HCT116 (cell line): ENCODE data around the gene GIMAP6. TPM values are rescaled to one million over a fixed set of nuclear protein-coding genes. Genes with fewer than 3 reads are reported as not detected.

Experiments
- ATAC-seq: fragments of 200-7000 bp; cut with Tn5 transposase; 2 replicates; pipeline ENCODE4 v1.9.1; 2020; ENCODE audit warnings: mild to moderate bottlenecking, moderate library complexity
- BruUV-seq: library from RNA; stranded (reverse); fragments of 400-500 nt; replicated peaks from 2 replicates; lab custom pipeline; 2021; lab: Mats Ljungman, UMichigan
- CTCF ChIA-PET: fragments of 300-600 bp; sonication (Branson Sonifier 250); formaldehyde crosslinking; loops from one replicate; lab custom pipeline; 2021; ENCODE audit warnings: antibody characterized with exemption; lab: Charles Lee
- POLR2A ChIA-PET: fragments of 300-600, 350-600 bp; sonication (Branson Sonifier 250); formaldehyde crosslinking; loops from one replicate; lab custom pipeline; 2021; ENCODE audit warnings: antibody characterized with exemption; lab: Charles Lee
- RAD21 ChIA-PET, 2 experiments: fragments of 300-600 bp; sonication (Branson Sonifier 250); formaldehyde crosslinking; loops; one replicate each; lab custom pipeline; 2023; ENCODE audit warnings: low total read pairs in 2 of 2; ENCODE audit not compliant: uncharacterized antibody in 2 of 2, unreplicated experiment in 2 of 2, low non-redundant PET in 1 of 2; lab: Charles Lee
- DNase-seq: peaks from one replicate; pipeline ENCODE4 v3.0.0-alpha.2; 2010; ENCODE audit warnings: low read depth, low spot score
- H2AFZ ChIP-seq: fragments of 200-600 bp; shearing (Covaris generic), sonication (generic); 2 replicates; pipeline ENCODE4 v1.6.1; 2017; ENCODE audit warnings: low read depth, mixed run types, mixed read lengths, antibody characterized with exemption, low read length; ENCODE audit not compliant: poor library complexity, severe bottlenecking
- H3K27ac ChIP-seq: 2 replicates; pipeline ENCODE4 v1.5.1; 2012; ENCODE audit warnings: low read depth, low read length
- H3K27me3 ChIP-seq: fragments of 200-600 bp; sonication (generic); 2 replicates; pipeline ENCODE4 v1.6.1; 2016; ENCODE audit warnings: mixed run types, low read length, mixed read lengths; ENCODE audit not compliant: insufficient read depth
- H3K36me3 ChIP-seq, 2 experiments: fragments of 200-500 bp in 1 of 2; fragments of 200-600 bp in 1 of 2; sonication (Bioruptor generic) in 1 of 2; sonication (generic) in 1 of 2; 2 replicates each; pipeline versions ENCODE4 v1.5.1 to v1.6.1; 2014 to 2016; ENCODE audit warnings: low read length in 2 of 2, inconsistent platforms in 1 of 2, mixed read lengths in 1 of 2, mixed run types in 1 of 2; ENCODE audit not compliant: insufficient read depth in 2 of 2, control insufficient read depth in 1 of 2
- H3K4me1 ChIP-seq, 2 experiments: fragments of 200-600 bp in 1 of 2; sonication (generic) in 1 of 2; 2 replicates each; pipeline versions ENCODE4 v1.5.1 to v1.6.1; 2012 to 2017; ENCODE audit warnings: low read length in 2 of 2, inconsistent platforms in 1 of 2, mild to moderate bottlenecking in 1 of 2, mixed read lengths in 1 of 2, mixed run types in 1 of 2, moderate library complexity in 1 of 2; ENCODE audit not compliant: insufficient read depth in 2 of 2, control insufficient read depth in 1 of 2
- H3K4me2 ChIP-seq: fragments of 200-600 bp; sonication (generic); 2 replicates; pipeline ENCODE4 v1.6.1; 2017; ENCODE audit warnings: mixed run types, low read length, mixed read lengths
- H3K4me3 ChIP-seq, 2 experiments: fragments of 200-600 bp in 1 of 2; sonication (generic) in 1 of 2; replicated peaks in 1 of 2; 2 replicates each; pipeline ENCODE4 v1.5.1; 2011 to 2016; ENCODE audit warnings: low read length in 2 of 2, control low read depth in 1 of 2, low read depth in 1 of 2, mild to moderate bottlenecking in 1 of 2, mixed read lengths in 1 of 2, mixed run types in 1 of 2
- H3K79me2 ChIP-seq: fragments of 200-600 bp; sonication (generic); 2 replicates; pipeline ENCODE4 v1.6.1; 2017; ENCODE audit warnings: mild to moderate bottlenecking, mixed run types, low read length, moderate library complexity, mixed read lengths; ENCODE audit not compliant: insufficient read depth
- H3K9ac ChIP-seq: fragments of 200-600 bp; sonication (generic); 2 replicates; pipeline ENCODE4 v1.6.1; 2016; ENCODE audit warnings: low read length, mixed read lengths
- H3K9me2 ChIP-seq: fragments of 200-600 bp; sonication (generic), shearing (Covaris generic); 2 replicates; pipeline ENCODE4 v1.6.1; 2017; ENCODE audit warnings: mixed run types, mild to moderate bottlenecking, moderate library complexity; ENCODE audit not compliant: insufficient read depth
- H3K9me3 ChIP-seq, 2 experiments: fragments of 200-500 bp in 1 of 2; fragments of 200-600 bp in 1 of 2; sonication (Bioruptor generic) in 1 of 2; sonication (generic) in 1 of 2; 2 replicates each; pipeline ENCODE4 v1.6.1; 2014 to 2017; ENCODE audit warnings: low read length in 2 of 2, mixed read lengths in 2 of 2, inconsistent platforms in 1 of 2, low read depth in 1 of 2, mild to moderate bottlenecking in 1 of 2, mixed run types in 1 of 2, moderate library complexity in 1 of 2; ENCODE audit not compliant: control insufficient read depth in 1 of 2, insufficient read depth in 1 of 2
- H4K20me1 ChIP-seq: fragments of 200-600 bp; sonication (generic), shearing (Covaris generic); 2 replicates; pipeline ENCODE4 v1.6.1; 2017; ENCODE audit warnings: mixed run types, mild to moderate bottlenecking, moderate library complexity; ENCODE audit not compliant: insufficient read depth
- CEBPB ChIP-seq: IDR thresholded peaks from 2 replicates; pipeline ENCODE4 v1.6.1; 2012; ENCODE audit warnings: low read depth
- EZH2phosphoT487 ChIP-seq: fragments of 200-600 bp; IDR thresholded peaks from 2 replicates; pipeline ENCODE4 v1.6.1; 2018; ENCODE audit warnings: antibody characterized with exemption, borderline replicate concordance
- JUND ChIP-seq: IDR thresholded peaks from 2 replicates; pipeline ENCODE4 v1.6.1; 2012
- POLR2A ChIP-seq: IDR thresholded peaks from 2 replicates; pipeline ENCODE4 v1.7.0; 2011; ENCODE audit warnings: borderline replicate concordance; ENCODE audit not compliant: insufficient read depth, insufficient read length; ENCODE audit errors: extremely low read depth
- TCF7L2 ChIP-seq: IDR thresholded peaks from 2 replicates; pipeline ENCODE4 v1.7.0; 2011; ENCODE audit warnings: borderline replicate concordance, inconsistent platforms; ENCODE audit not compliant: insufficient read depth, insufficient read length; ENCODE audit errors: extremely low read depth
- intact Hi-C: fragments of 100-400 bp; cut with micrococcal nuclease; formaldehyde crosslinking; loops from 2 replicates; pipeline ENCODE4 v1.10.0; 2022
- total RNA-seq: library from RNA; stranded (reverse); gene quantifications from one replicate; pipeline ENCODE4 v1.2.1, GENCODE V29; 2021; ENCODE audit not compliant: unreplicated experiment
- TF ChIP-seq, protein P1 (sequence below): IDR thresholded peaks from 2 replicates; pipeline ENCODE4 v1.6.1; 2012; ENCODE audit warnings: low read depth
- TF ChIP-seq, protein P2 (sequence below), 3 experiments: fragments of 200-600 bp in 1 of 3; sonication (generic) in 1 of 3; IDR thresholded peaks in 2 of 3; conservative IDR thresholded peaks in 1 of 3; 2 replicates each; pipeline ENCODE4 v1.5.1; 2012 to 2017; ENCODE audit warnings: low read depth in 2 of 3, low read length in 2 of 3, antibody characterized with exemption in 1 of 3, borderline replicate concordance in 1 of 3, control low read depth in 1 of 3, mild to moderate bottlenecking in 1 of 3, mixed read lengths in 1 of 3, mixed run types in 1 of 3, moderate library complexity in 1 of 3; ENCODE audit not compliant: insufficient read depth in 1 of 3

The GIMAP6 gene
- total RNA-seq, 1 experiment from 2014 or later: 0.12 TPM

DNA sequence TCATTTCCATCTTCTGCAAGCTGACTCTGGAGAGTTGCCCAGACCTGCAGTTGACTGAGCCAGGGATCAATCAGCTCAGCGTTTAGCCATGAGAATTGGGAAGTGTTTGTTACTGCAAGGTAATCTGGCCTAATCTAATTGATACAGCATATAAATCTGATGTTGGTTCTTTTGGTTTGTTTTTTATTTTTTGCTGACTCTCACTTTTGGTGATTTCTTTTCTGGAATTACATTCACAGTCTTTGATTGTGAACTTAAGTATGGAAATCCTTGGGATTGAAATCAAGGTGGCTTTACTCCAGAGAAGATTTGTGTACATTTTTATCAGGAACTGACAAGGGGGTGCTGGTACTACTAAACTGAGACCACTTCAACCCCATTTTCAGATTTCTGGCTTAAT is 1.7 kb upstream of the GIMAP6 start:
- H4K20me1 ChIP-seq: no peaks in the 10 kb centered on the region
- H3K27me3 ChIP-seq: no peaks in the 10 kb centered on the region
- no peak overlapping the region for H2AFZ ChIP-seq
- H3K4me2 ChIP-seq: no peak overlapping the region
- no peaks in the 10 kb centered on the region for H3K9me3 ChIP-seq
- ATAC-seq (no peak), DNase-seq (no peak)
- intact Hi-C loops: no loop called here
- no peaks in the 10 kb centered on the region for H3K79me2 ChIP-seq
- RAD21 ChIA-PET: no interaction called here
- no peak overlapping the region for H3K4me3 ChIP-seq
- CTCF ChIA-PET: no interaction called here
- H3K36me3 ChIP-seq: no peaks in the 10 kb centered on the region
- H3K27ac ChIP-seq: no peak overlapping the region
- POLR2A ChIA-PET: no interaction called here
- H3K4me1 ChIP-seq: no peaks in the 10 kb centered on the region
- H3K9ac ChIP-seq: no peak overlapping the region
- H3K9me2 ChIP-seq: no peaks in the 10 kb centered on the region
- TF ChIP-seq TCF7L2 (no peak), EZH2phosphoT487 (no peak), CEBPB (no peak), POLR2A (no peak), JUND (no peak)
- TF ChIP-seq, protein P1, sequence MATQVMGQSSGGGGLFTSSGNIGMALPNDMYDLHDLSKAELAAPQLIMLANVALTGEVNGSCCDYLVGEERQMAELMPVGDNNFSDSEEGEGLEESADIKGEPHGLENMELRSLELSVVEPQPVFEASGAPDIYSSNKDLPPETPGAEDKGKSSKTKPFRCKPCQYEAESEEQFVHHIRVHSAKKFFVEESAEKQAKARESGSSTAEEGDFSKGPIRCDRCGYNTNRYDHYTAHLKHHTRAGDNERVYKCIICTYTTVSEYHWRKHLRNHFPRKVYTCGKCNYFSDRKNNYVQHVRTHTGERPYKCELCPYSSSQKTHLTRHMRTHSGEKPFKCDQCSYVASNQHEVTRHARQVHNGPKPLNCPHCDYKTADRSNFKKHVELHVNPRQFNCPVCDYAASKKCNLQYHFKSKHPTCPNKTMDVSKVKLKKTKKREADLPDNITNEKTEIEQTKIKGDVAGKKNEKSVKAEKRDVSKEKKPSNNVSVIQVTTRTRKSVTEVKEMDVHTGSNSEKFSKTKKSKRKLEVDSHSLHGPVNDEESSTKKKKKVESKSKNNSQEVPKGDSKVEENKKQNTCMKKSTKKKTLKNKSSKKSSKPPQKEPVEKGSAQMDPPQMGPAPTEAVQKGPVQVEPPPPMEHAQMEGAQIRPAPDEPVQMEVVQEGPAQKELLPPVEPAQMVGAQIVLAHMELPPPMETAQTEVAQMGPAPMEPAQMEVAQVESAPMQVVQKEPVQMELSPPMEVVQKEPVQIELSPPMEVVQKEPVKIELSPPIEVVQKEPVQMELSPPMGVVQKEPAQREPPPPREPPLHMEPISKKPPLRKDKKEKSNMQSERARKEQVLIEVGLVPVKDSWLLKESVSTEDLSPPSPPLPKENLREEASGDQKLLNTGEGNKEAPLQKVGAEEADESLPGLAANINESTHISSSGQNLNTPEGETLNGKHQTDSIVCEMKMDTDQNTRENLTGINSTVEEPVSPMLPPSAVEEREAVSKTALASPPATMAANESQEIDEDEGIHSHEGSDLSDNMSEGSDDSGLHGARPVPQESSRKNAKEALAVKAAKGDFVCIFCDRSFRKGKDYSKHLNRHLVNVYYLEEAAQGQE: no peak
- TF ChIP-seq, protein P2, sequence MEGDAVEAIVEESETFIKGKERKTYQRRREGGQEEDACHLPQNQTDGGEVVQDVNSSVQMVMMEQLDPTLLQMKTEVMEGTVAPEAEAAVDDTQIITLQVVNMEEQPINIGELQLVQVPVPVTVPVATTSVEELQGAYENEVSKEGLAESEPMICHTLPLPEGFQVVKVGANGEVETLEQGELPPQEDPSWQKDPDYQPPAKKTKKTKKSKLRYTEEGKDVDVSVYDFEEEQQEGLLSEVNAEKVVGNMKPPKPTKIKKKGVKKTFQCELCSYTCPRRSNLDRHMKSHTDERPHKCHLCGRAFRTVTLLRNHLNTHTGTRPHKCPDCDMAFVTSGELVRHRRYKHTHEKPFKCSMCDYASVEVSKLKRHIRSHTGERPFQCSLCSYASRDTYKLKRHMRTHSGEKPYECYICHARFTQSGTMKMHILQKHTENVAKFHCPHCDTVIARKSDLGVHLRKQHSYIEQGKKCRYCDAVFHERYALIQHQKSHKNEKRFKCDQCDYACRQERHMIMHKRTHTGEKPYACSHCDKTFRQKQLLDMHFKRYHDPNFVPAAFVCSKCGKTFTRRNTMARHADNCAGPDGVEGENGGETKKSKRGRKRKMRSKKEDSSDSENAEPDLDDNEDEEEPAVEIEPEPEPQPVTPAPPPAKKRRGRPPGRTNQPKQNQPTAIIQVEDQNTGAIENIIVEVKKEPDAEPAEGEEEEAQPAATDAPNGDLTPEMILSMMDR (IDR thresholded peaks at IDR 0.05 in 2 of 3, conservative IDR thresholded peaks at IDR 0.05 in 1 of 3; ENCODE audit: borderline replicate concordance in 1 of 3, insufficient read depth in 1 of 3, low read depth in 2 of 3, low read length in 2 of 3): no peak
- no TSS peak for BruUV-seq
